ENCODE data around the gene PLCB3.

Gene PLCB3

DNA sequence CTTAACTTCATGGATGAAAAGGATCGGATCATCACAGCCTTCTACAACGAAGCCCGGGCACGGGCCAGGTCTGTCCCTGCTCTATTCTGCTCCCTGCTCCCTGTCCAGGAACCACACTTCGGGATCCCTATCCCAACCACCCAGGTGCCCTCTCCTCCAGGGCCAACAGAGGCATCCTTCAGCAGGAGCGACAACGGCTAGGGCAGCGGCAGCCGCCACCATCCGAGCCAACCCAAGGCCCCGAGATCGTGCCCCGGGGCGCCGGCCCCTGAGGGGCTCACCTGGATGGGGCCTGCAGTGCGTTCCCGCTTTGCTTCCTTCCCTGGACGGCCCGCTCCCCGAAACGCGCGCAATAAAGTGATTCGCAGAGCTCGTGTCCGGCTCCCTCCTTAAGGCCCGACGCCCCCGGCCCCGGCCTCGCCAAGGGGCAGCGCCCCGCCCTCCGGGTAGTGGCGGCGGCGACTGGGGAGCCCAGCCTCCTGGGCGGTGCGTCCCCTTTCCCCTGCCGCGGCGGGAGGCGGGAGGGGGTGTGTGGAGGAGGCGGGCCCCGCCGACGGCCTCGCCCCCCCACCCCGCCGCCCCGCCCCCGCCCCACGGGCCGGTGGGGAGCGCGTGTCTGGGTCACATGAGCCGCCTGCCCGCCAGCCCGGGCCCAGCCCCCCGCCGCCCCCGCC is 17.3 kb upstream of the PLCB3 start, which contains the start of gene VEGFB:
Gene VEGFB (plus strand): TSS at position 672 of the 674 bp plus-strand sequence. CDS start 250 bp downstream, outside the sequence.
- no peak within 1 kb of the TSS for H3K27ac ChIP-seq (ENCODE audit: low read length)
- peak within 1 kb of the TSS; percentile 69 for H2AFZ ChIP-seq (ENCODE audit: low read length)
- TF ChIP-seq EZH2 (optimal IDR thresholded peaks at IDR 0.05; ENCODE audit: low read depth, low read length) (no peak), EZH2phosphoT487 (IDR thresholded peaks at IDR 0.05; ENCODE audit: low read length) (no peak)
- TF ChIP-seq, protein P1, sequence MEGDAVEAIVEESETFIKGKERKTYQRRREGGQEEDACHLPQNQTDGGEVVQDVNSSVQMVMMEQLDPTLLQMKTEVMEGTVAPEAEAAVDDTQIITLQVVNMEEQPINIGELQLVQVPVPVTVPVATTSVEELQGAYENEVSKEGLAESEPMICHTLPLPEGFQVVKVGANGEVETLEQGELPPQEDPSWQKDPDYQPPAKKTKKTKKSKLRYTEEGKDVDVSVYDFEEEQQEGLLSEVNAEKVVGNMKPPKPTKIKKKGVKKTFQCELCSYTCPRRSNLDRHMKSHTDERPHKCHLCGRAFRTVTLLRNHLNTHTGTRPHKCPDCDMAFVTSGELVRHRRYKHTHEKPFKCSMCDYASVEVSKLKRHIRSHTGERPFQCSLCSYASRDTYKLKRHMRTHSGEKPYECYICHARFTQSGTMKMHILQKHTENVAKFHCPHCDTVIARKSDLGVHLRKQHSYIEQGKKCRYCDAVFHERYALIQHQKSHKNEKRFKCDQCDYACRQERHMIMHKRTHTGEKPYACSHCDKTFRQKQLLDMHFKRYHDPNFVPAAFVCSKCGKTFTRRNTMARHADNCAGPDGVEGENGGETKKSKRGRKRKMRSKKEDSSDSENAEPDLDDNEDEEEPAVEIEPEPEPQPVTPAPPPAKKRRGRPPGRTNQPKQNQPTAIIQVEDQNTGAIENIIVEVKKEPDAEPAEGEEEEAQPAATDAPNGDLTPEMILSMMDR (IDR thresholded peaks at IDR 0.05; ENCODE audit: low read length) = no peak

DNA sequence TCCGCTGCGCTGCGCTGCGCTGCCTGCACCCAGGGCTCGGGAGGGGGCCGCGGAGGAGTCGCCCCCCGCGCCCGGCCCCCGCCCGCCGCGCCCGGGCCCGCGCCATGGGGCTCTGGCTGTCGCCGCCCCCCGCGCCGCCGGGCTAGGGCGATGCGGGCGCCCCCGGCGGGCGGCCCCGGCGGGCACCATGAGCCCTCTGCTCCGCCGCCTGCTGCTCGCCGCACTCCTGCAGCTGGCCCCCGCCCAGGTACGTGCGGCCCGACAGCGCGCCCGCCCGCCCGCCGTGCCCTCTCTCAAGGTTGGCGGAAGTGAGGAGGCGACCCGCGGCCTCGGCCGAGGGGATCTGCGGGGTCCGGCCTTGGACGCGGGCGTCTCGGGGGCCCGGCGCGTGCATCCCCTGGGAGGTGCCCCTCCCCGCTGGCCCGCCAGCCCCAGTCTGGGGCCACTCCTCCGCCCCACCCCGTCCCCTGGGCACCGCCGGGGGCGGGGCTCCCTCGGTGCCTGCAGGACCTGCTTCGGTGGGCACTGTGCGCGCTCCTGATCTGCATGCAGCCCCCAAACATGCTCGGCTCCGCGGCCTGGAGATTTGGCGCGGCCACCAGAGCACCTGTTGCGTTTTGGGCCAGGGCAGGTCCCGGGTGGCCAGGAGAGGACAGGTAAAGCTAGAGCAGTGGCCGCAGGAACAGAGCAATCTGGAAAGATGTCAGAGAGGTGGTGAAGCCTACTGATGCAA is 16.5 kb upstream of the PLCB3 start:
- peak; percentile 60 for DNase-seq
- Histone ChIP-seq H3K9me2 (replicated peaks; ENCODE audit: insufficient read depth, low read length) (no peaks in the 10 kb centered on the region), H3K79me2 (ENCODE audit: low read length) (peaks cover 18% of the 10 kb centered on the region), H3K9me3 (replicated peaks; ENCODE audit: insufficient read depth, low read length) (no peaks in the 10 kb centered on the region), H3K9ac (ENCODE audit: low read length) (peak overlapping the region; percentile 46; the same call in 1 of the 2 replicates), H2AFZ (ENCODE audit: low read length) (peak overlapping the region; percentile 35), H3K27ac (ENCODE audit: low read length) (no peak overlapping the region), H3K4me1 (ENCODE audit: low read length) (peaks cover 10% of the 10 kb centered on the region), H3K4me2 (ENCODE audit: low read depth, low read length) (peak overlapping the region; percentile 88), H3F3A (ENCODE audit: insufficient read depth, low read length) (peaks cover 20% of the 10 kb centered on the region), H3K27me3 (replicated peaks; ENCODE audit: insufficient read depth, low read length) (no peaks in the 10 kb centered on the region), H3K36me3 (replicated peaks; ENCODE audit: insufficient read depth, low read length) (no peaks in the 10 kb centered on the region), H4K20me1 (ENCODE audit: insufficient read depth, low read length) (no peaks in the 10 kb centered on the region), H3K4me3 (ENCODE audit: low read length) (peak overlapping the region; percentile 73)
- TF ChIP-seq EZH2 (optimal IDR thresholded peaks at IDR 0.05; ENCODE audit: low read depth, low read length) (no peak), EZH2phosphoT487 (IDR thresholded peaks at IDR 0.05; ENCODE audit: low read length) (no peak)
- TF ChIP-seq, protein P1 (IDR thresholded peaks at IDR 0.05; ENCODE audit: low read length) = no peak

More for the DNA sequence above, 17.3 kb upstream of the PLCB3 start, which contains the start of gene VEGFB:
- Histone ChIP-seq H3K9me3 (replicated peaks; ENCODE audit: insufficient read depth, low read length) (no peaks in the 10 kb centered on the region), H3K79me2 (ENCODE audit: low read length) (peaks cover 18% of the 10 kb centered on the region), H3K4me3 (ENCODE audit: low read length) (peak within 1 kb of the TSS; percentile 73), H4K20me1 (ENCODE audit: insufficient read depth, low read length) (no peaks in the 10 kb centered on the region), H3K9me2 (replicated peaks; ENCODE audit: insufficient read depth, low read length) (no peaks in the 10 kb centered on the region), H3F3A (ENCODE audit: insufficient read depth, low read length) (peaks cover 16% of the 10 kb centered on the region), H3K36me3 (replicated peaks; ENCODE audit: insufficient read depth, low read length) (no peaks in the 10 kb centered on the region), H3K4me2 (ENCODE audit: low read depth, low read length) (peak within 1 kb of the TSS; percentile 90), H3K9ac (ENCODE audit: low read length) (peak within 1 kb of the TSS; percentile 46; the same call in 1 of the 2 replicates), H3K27me3 (replicated peaks; ENCODE audit: insufficient read depth, low read length) (no peaks in the 10 kb centered on the region), H3K4me1 (ENCODE audit: low read length) (peaks cover 7% of the 10 kb centered on the region)
- peak; percentile 63 for DNase-seq

DNA sequence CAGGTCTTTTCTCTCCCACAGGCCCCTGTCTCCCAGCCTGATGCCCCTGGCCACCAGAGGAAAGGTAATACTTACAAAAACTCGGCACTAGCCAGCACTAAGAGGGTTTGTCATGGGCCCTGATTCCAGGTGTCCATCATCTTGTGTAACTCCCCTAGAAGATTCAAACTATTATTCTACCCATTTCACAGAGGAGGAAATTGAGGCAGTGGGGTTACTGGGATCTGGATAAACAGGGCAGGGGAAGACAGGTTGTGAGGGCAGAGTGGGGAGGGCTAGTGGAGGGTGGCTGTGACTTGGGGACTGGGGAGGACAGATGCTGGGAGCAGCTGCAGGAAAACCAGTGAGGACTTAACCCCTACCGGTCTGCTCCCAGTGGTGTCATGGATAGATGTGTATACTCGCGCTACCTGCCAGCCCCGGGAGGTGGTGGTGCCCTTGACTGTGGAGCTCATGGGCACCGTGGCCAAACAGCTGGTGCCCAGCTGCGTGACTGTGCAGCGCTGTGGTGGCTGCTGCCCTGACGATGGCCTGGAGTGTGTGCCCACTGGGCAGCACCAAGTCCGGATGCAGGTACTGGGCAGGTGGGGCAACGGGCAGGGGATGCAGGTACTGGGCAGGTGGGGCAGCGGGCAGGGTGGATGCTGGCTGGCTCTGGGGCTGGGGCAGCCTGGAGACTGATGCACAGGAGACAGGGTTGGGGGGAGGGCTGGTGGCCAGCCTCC is 15.7 kb upstream of the PLCB3 start:
- Histone ChIP-seq H3K36me3 (replicated peaks; ENCODE audit: insufficient read depth, low read length) (no peaks in the 10 kb centered on the region), H3K9me2 (replicated peaks; ENCODE audit: insufficient read depth, low read length) (no peaks in the 10 kb centered on the region), H3K4me2 (ENCODE audit: low read depth, low read length) (peak overlapping the region; percentile 88), H3K4me3 (ENCODE audit: low read length) (peak overlapping the region; percentile 73), H2AFZ (ENCODE audit: low read length) (no peak overlapping the region), H3K27me3 (replicated peaks; ENCODE audit: insufficient read depth, low read length) (no peaks in the 10 kb centered on the region), H3K4me1 (ENCODE audit: low read length) (peaks cover 16% of the 10 kb centered on the region), H3K27ac (ENCODE audit: low read length) (no peak overlapping the region), H3K9me3 (replicated peaks; ENCODE audit: insufficient read depth, low read length) (no peaks in the 10 kb centered on the region), H3K79me2 (ENCODE audit: low read length) (peaks cover 18% of the 10 kb centered on the region), H3K9ac (ENCODE audit: low read length) (peak overlapping the region; percentile 46; the same call in 1 of the 2 replicates), H4K20me1 (ENCODE audit: insufficient read depth, low read length) (no peaks in the 10 kb centered on the region), H3F3A (ENCODE audit: insufficient read depth, low read length) (peaks cover 23% of the 10 kb centered on the region)
- no peak for DNase-seq
- TF ChIP-seq EZH2 (optimal IDR thresholded peaks at IDR 0.05; ENCODE audit: low read depth, low read length) = no peak
- TF ChIP-seq EZH2phosphoT487 (IDR thresholded peaks at IDR 0.05; ENCODE audit: low read length) = no peak
- TF ChIP-seq, protein P1 (IDR thresholded peaks at IDR 0.05; ENCODE audit: low read length) = no peak

Measured in MM.1S (cell line).